ENCODE data around the gene TMEM187.
A peak's percentile ranks its signal among the peaks of the same experiment; 100 is the strongest.

The TMEM187 gene

GRCh38 chrX:154023276-154024000 lies 50.9 kb downstream of the TMEM187 start:
- no peak for DNase-seq

- DNase-seq, result no peak
Measured at GRCh38 chrX:154024271-154024670, 51.7 kb downstream of the TMEM187 start.

GRCh38 chrX:154025230-154025629 lies 52.7 kb downstream of the TMEM187 start:
- DNase-seq, result no peak

DNA sequence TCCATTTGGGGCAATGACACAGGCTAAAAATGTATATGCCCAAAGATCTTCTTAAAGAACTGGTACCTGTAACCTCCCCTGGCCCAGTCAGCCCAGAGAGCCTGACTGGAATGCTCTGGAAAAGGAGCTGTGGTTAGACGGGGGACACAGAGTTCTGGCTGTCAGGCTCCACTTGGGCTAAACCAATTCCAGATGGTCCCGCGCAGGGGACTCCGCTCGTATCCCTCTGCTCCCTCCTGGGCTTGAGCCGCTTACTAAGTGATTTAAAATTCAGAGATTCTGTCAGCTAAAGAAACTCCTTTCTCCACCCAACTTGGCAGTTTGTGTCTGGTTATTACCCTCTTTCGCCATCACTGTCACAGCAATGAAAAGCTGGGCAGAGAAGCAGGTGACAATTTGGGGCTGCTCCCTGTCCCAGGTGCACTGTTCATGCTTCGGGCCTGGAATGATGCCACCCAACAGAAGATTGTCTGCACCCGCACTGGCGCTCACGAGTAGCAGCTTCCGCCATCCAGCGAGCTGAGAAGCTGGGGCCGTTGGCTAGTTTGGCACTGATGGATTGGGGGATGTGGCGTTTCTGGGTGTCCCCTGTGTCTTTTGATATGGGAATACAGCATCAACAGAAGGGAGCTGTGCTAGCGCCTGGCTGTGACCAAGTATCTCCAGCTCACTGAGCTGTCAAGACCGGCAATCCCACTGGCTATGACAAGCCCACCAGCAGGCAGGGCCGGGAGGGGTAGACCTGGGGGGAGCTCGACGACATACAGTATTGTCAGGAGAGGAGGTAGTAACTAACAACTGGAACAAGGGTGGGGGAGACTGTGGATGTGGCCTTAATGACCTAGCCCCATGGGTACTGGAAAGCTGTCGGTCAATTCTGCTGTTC lies 53.8 kb downstream of the TMEM187 start:
- no peak for DNase-seq

DNA sequence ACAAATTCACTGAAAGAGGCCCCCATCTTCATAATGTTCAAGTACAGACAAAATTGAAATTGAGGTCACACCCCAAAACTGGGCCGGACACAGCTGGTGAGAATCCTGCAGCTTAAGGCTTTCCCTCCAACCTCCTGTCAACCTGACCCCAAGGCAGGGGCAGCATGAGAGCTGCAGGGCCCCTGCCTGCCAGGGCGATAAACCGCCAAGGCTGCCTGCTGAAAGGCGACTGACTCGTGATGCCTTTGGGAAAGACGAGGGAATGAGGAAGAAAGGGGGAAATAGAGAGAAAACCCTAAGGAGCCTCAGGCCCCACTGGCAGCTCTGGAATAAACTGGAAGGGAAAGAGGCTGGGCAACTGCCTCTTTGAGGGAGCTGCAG lies 54.5 kb downstream of the TMEM187 start:
- no peak for DNase-seq

DNA sequence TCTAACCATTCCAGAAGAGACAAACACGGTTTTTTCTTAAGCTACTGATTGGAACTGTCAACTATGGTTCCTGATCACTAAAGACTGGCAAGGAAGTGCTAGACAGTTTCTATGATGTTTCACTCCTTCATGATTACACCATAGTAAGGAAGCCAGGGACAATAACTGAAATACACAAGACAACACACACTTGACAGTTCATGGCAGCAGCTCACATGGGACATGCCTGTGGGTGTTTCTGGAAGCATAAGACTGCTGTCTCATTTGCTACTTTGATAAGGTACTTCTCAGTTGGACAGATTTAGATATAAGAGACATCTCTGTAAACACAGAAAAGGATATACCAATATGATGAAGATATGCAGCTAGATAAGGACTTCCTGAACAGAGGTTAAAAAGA lies 55.4 kb downstream of the TMEM187 start:
- peak in 1 of 2 donors; percentile 62 for DNase-seq

GRCh38 chrX:154028502-154029184 lies 56.1 kb downstream of the TMEM187 start:
- DNase-seq, result no peak

- no peak for DNase-seq
Measured at GRCh38 chrX:154029439-154029838, 56.9 kb downstream of the TMEM187 start.

GRCh38 chrX:154030266-154030665 lies 57.7 kb downstream of the TMEM187 start:
- DNase-seq, result no peak

DNA sequence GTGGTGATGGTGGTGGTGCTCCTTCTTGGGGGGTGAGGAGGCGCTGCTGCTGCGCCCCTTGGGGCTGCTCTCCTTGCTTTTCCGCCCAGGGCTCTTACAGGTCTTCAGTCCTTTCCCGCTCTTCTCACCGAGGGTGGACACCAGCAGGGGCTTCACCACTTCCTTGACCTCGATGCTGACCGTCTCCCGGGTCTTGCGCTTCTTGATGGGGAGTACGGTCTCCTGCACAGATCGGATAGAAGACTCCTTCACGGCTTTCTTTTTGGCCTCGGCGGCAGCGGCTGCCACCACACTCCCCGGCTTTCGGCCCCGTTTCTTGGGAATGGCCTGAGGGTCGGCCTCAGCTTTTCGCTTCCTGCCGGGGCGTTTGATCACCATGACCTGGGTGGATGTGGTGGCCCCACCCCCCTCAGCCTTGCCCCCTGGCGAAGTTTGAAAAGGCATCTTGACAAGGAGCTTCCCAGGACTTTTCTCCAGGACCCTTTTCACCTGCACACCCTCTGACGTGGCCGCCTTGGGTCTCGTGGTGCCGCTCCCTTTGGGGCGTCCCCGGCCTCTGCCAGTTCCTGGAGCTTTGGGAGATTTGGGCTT lies 58.3 kb downstream of the TMEM187 start:
- DNase-seq, result no peak

- DNase-seq, result no peak
Measured at GRCh38 chrX:154032160-154032559, 59.6 kb downstream of the TMEM187 start.

GRCh38 chrX:154032653-154033052 lies 60.1 kb downstream of the TMEM187 start:
- no peak for DNase-seq

Measured in inflammatory macrophage treated with lipopolysaccharide for 1 hour (primary cell).